ENCODE data around the gene WBP11. TPM values are rescaled to one million over a fixed set of nuclear protein-coding genes. Genes with fewer than 3 reads are reported as not detected.

WBP11 gene
- polyA plus RNA-seq, 1 donor (not counting 4 experiments of a cell fraction or from before 2014, with no cell fraction given): 13.1 TPM

- H3K27ac ChIP-seq (ENCODE audit: control insufficient read depth, insufficient read depth, low read length): peak overlapping the region; percentile 89
- no peak overlapping the region for H2AFZ ChIP-seq (ENCODE audit: control insufficient read depth, low read length)
- dilution Hi-C loops (cut with MboI; ENCODE audit: extremely low pct_ligation_motif_present, low sequenced_read_pairs): no loop called here
- no peaks in the 10 kb centered on the region for H3K36me3 ChIP-seq (ENCODE audit: control insufficient read depth in 2 of 2, extremely low read depth in 1 of 2, insufficient read depth in 2 of 2, low read length in 2 of 2)
- H3K9me3 ChIP-seq (ENCODE audit: control insufficient read depth, low read depth, low read length): no peaks in the 10 kb centered on the region
- no peaks in the 10 kb centered on the region for H3K9me1 ChIP-seq (ENCODE audit: control insufficient read depth, extremely low read depth, insufficient read depth, low read length)
- TF ChIP-seq EZH2 (IDR thresholded peaks at IDR 0.05; ENCODE audit: low read length): no peak
- no peak for TF ChIP-seq CTCF (optimal IDR thresholded peaks at IDR 0.05 in 1 of 3, IDR thresholded peaks at IDR 0.05 in 1 of 3, conservative IDR thresholded peaks at IDR 0.05 in 1 of 3; ENCODE audit: extremely low read depth in 1 of 3, insufficient read depth in 2 of 3, low read length in 3 of 3)
- FAIRE-seq (no peak), DNase-seq (ENCODE audit: low read depth, low spot score) (no peak)
- peak overlapping the region; percentile 79 for H3K4me2 ChIP-seq (ENCODE audit: control insufficient read depth, extremely low read depth, insufficient read depth, low read depth, low read length)
- no peaks in the 10 kb centered on the region for H4K20me1 ChIP-seq (ENCODE audit: control insufficient read depth, extremely low read depth, insufficient read depth, low read length)
- H3K4me3 ChIP-seq (ENCODE audit: control insufficient read depth in 2 of 3, extremely low read depth in 1 of 3, insufficient read depth in 2 of 3, low read depth in 1 of 3, low read length in 3 of 3): peak overlapping the region; percentile 75 to 84 (median 80)
- H3K27me3 ChIP-seq (ENCODE audit: control insufficient read depth, extremely low read depth, insufficient read depth, low read length): no peaks in the 10 kb centered on the region
- peak overlapping the region; percentile 88 for H3K9ac ChIP-seq (ENCODE audit: control insufficient read depth, extremely low read depth, insufficient read depth, low read length)
- H3K79me2 ChIP-seq (ENCODE audit: control insufficient read depth, insufficient read depth, low read length): peaks cover 9% of the 10 kb centered on the region
- peaks cover 20% of the 10 kb centered on the region for H3K4me1 ChIP-seq (ENCODE audit: control insufficient read depth, extremely low read depth, insufficient read depth, low read length)
Observed at GRCh38 chr12:14775636-14775980, 27.7 kb downstream of the WBP11 start.

DNA sequence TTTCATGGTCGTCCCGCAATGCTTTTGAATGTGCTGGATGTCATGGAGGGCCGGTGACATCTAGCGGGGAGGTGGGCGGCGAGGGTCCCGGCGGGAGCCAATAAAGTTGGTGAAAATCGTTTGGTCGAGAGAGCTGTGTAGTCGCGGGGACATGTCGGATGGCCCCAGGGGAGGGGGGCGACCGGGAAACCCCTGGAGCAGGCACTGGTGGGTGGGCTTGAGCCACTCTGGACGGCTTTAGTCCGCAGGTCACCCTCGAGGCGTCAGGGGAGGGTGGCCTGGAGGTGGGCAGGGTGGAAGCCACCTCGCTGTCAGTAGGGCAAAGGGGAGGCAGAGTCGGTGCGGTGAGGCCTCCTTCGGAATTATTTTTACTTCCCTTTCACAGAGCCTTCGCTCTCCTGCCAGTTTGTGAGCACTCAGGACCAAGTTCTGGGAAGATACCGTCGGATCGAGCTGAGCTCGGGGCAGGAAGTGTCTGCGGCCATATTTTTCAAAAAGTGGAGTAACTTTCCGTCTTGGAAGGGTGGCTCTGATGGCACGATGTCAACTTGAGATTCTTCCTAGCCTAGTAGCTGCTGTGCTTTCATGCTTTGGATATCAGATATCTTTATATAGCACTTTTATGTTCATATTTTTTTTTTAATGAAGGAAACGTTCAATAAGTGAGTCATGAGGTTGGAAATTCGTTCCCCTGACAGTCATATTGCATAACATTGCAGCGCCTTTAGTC lies 28.2 kb downstream of the WBP11 start:
- Histone ChIP-seq H3K9ac (ENCODE audit: control insufficient read depth, extremely low read depth, insufficient read depth, low read length) (peak overlapping the region; percentile 88), H4K20me1 (ENCODE audit: control insufficient read depth, extremely low read depth, insufficient read depth, low read length) (no peaks in the 10 kb centered on the region), H3K9me3 (ENCODE audit: control insufficient read depth, low read depth, low read length) (no peaks in the 10 kb centered on the region), H3K79me2 (ENCODE audit: control insufficient read depth, insufficient read depth, low read length) (peaks cover 11% of the 10 kb centered on the region), H3K27me3 (ENCODE audit: control insufficient read depth, extremely low read depth, insufficient read depth, low read length) (no peaks in the 10 kb centered on the region), H3K4me1 (ENCODE audit: control insufficient read depth, extremely low read depth, insufficient read depth, low read length) (peaks cover 20% of the 10 kb centered on the region), H3K4me2 (ENCODE audit: control insufficient read depth, extremely low read depth, insufficient read depth, low read depth, low read length) (peak overlapping the region; percentile 79), H2AFZ (ENCODE audit: control insufficient read depth, low read length) (peak overlapping the region; percentile 77), H3K27ac (ENCODE audit: control insufficient read depth, insufficient read depth, low read length) (peak overlapping the region; percentile 89), H3K9me1 (ENCODE audit: control insufficient read depth, extremely low read depth, insufficient read depth, low read length) (no peaks in the 10 kb centered on the region), H3K36me3 (ENCODE audit: control insufficient read depth in 2 of 2, extremely low read depth in 1 of 2, insufficient read depth in 2 of 2, low read length in 2 of 2) (no peaks in the 10 kb centered on the region), H3K4me3 (ENCODE audit: control insufficient read depth in 2 of 3, extremely low read depth in 1 of 3, insufficient read depth in 2 of 3, low read depth in 1 of 3, low read length in 3 of 3) (peak overlapping the region; percentile 75 to 84 (median 80))
- FAIRE-seq (no peak), DNase-seq (ENCODE audit: low read depth, low spot score) (no peak)
- dilution Hi-C loops (cut with MboI; ENCODE audit: extremely low pct_ligation_motif_present, low sequenced_read_pairs): no loop called here
- no peak for TF ChIP-seq EZH2 (IDR thresholded peaks at IDR 0.05; ENCODE audit: low read length)
- no peak for TF ChIP-seq CTCF (optimal IDR thresholded peaks at IDR 0.05 in 1 of 3, IDR thresholded peaks at IDR 0.05 in 1 of 3, conservative IDR thresholded peaks at IDR 0.05 in 1 of 3; ENCODE audit: extremely low read depth in 1 of 3, insufficient read depth in 2 of 3, low read length in 3 of 3)

Measured in keratinocyte (primary cell).